BJ (cell line): ENCODE data around the gene CTNND2. TPM values are rescaled to one million over a fixed set of nuclear protein-coding genes. Genes with fewer than 3 reads are reported as not detected.

Experiments used
- CTCF ChIA-PET: fragments of 350-600 bp; formaldehyde crosslinking; extraction: SDS; loops from one replicate; lab custom pipeline; 2021; ENCODE audit warnings: antibody characterized with exemption, inconsistent platforms; lab: Yijun Ruan, JAX
- POLR2A ChIA-PET: fragments of 300-600 bp; sonication (Branson Sonifier 250); formaldehyde crosslinking; extraction: SDS; loops from one replicate; lab custom pipeline; 2021; ENCODE audit warnings: antibody characterized with exemption; lab: Charles Lee
- DNase-seq: peaks from one replicate; pipeline ENCODE4 v3.0.0-alpha.2; 2011; ENCODE audit warnings: low read depth
- H3K27me3 ChIP-seq: 2 replicates; pipeline ENCODE4 v1.6.0; 2011; ENCODE audit warnings: low read length; ENCODE audit not compliant: control insufficient read depth, insufficient read depth
- H3K36me3 ChIP-seq: 2 replicates; pipeline ENCODE4 v1.5.1; 2011; ENCODE audit warnings: low read length; ENCODE audit not compliant: control insufficient read depth, insufficient read depth
- H3K4me3 ChIP-seq: 2 replicates; pipeline ENCODE4 v1.5.1; 2011; ENCODE audit warnings: low read depth, mild to moderate bottlenecking, control low read depth, low read length
- CTCF ChIP-seq: IDR thresholded peaks from 2 replicates; pipeline ENCODE4 v1.5.1; 2011; ENCODE audit warnings: low read depth, mild to moderate bottlenecking, control low read depth, inconsistent platforms, low read length, moderate library complexity; ENCODE audit not compliant: insufficient read depth
- polyA plus RNA-seq: library from polyadenylated mRNA; depleted of rRNA; stranded (reverse); fragments of >200 nt; gene quantifications from 2 replicates; pipeline ENCODE4 v1.2.3, GENCODE V29; 2011

The CTNND2 gene
- polyA plus RNA-seq, 1 experiment: not detected

GRCh38 chr5:11301171-11301570 is 603.1 kb downstream of the CTNND2 start:
- no peaks in the 10 kb centered on the region for H3K36me3 ChIP-seq
- POLR2A ChIA-PET: no interaction called here

GRCh38 chr5:11300736-11301135 is 603.5 kb downstream of the CTNND2 start:
- TF ChIP-seq CTCF: no peak
- no peak overlapping the region for H3K4me3 ChIP-seq
- POLR2A ChIA-PET: no interaction called here
- no peak for DNase-seq
- CTCF ChIA-PET: no interaction called here
- H3K36me3 ChIP-seq: no peaks in the 10 kb centered on the region
- H3K27me3 ChIP-seq: no peaks in the 10 kb centered on the region

More at GRCh38 chr5:11301171-11301570, 603.1 kb downstream of the CTNND2 start:
- Histone ChIP-seq H3K4me3 (no peak overlapping the region), H3K27me3 (no peaks in the 10 kb centered on the region)
- no peak for DNase-seq
- no peak for TF ChIP-seq CTCF
- CTCF ChIA-PET: no interaction called here

GRCh38 chr5:11298877-11299276 is 605.4 kb downstream of the CTNND2 start:
- Histone ChIP-seq H3K27me3 (no peaks in the 10 kb centered on the region), H3K36me3 (no peaks in the 10 kb centered on the region), H3K4me3 (no peak overlapping the region)
- DNase-seq: no peak
- ChIA-PET POLR2A (no interaction called here), CTCF (no interaction called here)
- TF ChIP-seq CTCF: no peak

GRCh38 chr5:11293523-11293922 is 610.7 kb downstream of the CTNND2 start:
- no peaks in the 10 kb centered on the region for H3K36me3 ChIP-seq
- no peak for TF ChIP-seq CTCF
- POLR2A ChIA-PET: no interaction called here
- DNase-seq: no peak
- H3K4me3 ChIP-seq: no peak overlapping the region
- CTCF ChIA-PET: interaction anchor here (0.6 to 1.2 kb wide), 2 partner anchors 9 to 153 kb away, joined by 3 to 5 read pairs; no protein-coding TSS in a partner anchor
- H3K27me3 ChIP-seq: no peaks in the 10 kb centered on the region

- POLR2A ChIA-PET: no interaction called here
- H3K36me3 ChIP-seq: no peaks in the 10 kb centered on the region
- no peak for DNase-seq
- TF ChIP-seq CTCF: no peak
- no peaks in the 10 kb centered on the region for H3K27me3 ChIP-seq
- CTCF ChIA-PET: interaction anchor here (1.2 kb wide), 1 partner anchor 10 kb away, joined by 3 read pairs; no protein-coding TSS in a partner anchor
- H3K4me3 ChIP-seq: no peak overlapping the region
These were observed 611.4 kb downstream of the CTNND2 start for GRCh38 chr5:11292648-11293356.
